ENCODE data around the gene MBD4. TPM values are rescaled to one million over a fixed set of nuclear protein-coding genes. Genes with fewer than 3 reads are reported as not detected.

MBD4 gene
- total RNA-seq, 1 experiment from 2014 or later: 35.8 TPM

DNA sequence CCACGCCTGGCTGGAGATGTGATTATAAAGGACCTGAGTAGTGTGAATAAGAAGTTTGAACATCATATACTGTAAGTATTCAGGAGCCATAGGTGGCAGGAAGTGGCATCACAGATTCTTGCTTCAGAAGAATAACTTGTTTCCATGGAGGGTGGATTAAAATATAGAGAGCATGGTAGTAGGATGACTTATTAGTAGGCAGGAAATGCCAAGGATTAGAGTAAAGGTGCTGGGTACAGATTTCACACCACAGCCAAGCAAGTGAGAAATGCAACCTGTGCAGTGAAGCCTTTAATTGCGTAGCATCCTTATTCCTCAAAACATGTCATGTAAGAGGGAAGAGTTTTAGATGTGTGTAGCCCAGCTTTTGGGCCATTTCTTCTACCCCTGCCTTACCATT lies 31.1 kb upstream of the MBD4 start:
- H3K4me3 Mint-ChIP-seq (ENCODE audit: unreplicated experiment): no peak overlapping the region
- no peak for DNase-seq (ENCODE audit: unreplicated experiment)
- H3K9me3 Mint-ChIP-seq (ENCODE audit: unreplicated experiment): no peaks in the 10 kb centered on the region
- H3K4me1 Mint-ChIP-seq (ENCODE audit: insufficient read depth, unreplicated experiment): no peaks in the 10 kb centered on the region
- ChIA-PET POLR2A (no interaction called here), CTCF (interaction anchor here (0.6 to 1.7 kb wide), 4 partner anchors 11 to 501 kb away, joined by 4 to 5 read pairs (median 5); no protein-coding TSS in a partner anchor)
- intact Hi-C loops (cut with micrococcal nuclease): no loop called here
- BruUV-seq (replicated peaks): no TSS peak
- TF ChIP-seq, protein P1, sequence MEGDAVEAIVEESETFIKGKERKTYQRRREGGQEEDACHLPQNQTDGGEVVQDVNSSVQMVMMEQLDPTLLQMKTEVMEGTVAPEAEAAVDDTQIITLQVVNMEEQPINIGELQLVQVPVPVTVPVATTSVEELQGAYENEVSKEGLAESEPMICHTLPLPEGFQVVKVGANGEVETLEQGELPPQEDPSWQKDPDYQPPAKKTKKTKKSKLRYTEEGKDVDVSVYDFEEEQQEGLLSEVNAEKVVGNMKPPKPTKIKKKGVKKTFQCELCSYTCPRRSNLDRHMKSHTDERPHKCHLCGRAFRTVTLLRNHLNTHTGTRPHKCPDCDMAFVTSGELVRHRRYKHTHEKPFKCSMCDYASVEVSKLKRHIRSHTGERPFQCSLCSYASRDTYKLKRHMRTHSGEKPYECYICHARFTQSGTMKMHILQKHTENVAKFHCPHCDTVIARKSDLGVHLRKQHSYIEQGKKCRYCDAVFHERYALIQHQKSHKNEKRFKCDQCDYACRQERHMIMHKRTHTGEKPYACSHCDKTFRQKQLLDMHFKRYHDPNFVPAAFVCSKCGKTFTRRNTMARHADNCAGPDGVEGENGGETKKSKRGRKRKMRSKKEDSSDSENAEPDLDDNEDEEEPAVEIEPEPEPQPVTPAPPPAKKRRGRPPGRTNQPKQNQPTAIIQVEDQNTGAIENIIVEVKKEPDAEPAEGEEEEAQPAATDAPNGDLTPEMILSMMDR (IDR thresholded peaks at IDR 0.05; ENCODE audit: unreplicated experiment): no peak
- no peak overlapping the region for H3K27ac Mint-ChIP-seq (ENCODE audit: low read depth, unreplicated experiment)
- H3K27me3 Mint-ChIP-seq (ENCODE audit: insufficient read depth, unreplicated experiment): no peaks in the 10 kb centered on the region
- peaks cover 15% of the 10 kb centered on the region for H3K36me3 Mint-ChIP-seq (ENCODE audit: insufficient read depth, unreplicated experiment)

GRCh38 chr3:129469026-129469425 lies 29.3 kb upstream of the MBD4 start:
- Mint-ChIP-seq H3K36me3 (ENCODE audit: insufficient read depth, unreplicated experiment) (peaks cover 20% of the 10 kb centered on the region), H3K9me3 (ENCODE audit: unreplicated experiment) (no peaks in the 10 kb centered on the region), H3K27me3 (ENCODE audit: insufficient read depth, unreplicated experiment) (no peaks in the 10 kb centered on the region), H3K27ac (ENCODE audit: low read depth, unreplicated experiment) (no peak overlapping the region), H3K4me3 (ENCODE audit: unreplicated experiment) (no peak overlapping the region), H3K4me1 (ENCODE audit: insufficient read depth, unreplicated experiment) (no peaks in the 10 kb centered on the region)
- TF ChIP-seq, protein P1 (IDR thresholded peaks at IDR 0.05; ENCODE audit: unreplicated experiment): no peak
- ChIA-PET CTCF (interaction anchor here (0.5 to 1.3 kb wide), 3 partner anchors 12 to 415 kb away, joined by 3 to 6 read pairs (median 4); no protein-coding TSS in a partner anchor), POLR2A (interaction anchor here (0.6 to 1.4 kb wide), 4 partner anchors 12 to 211 kb away, joined by 3 to 9 read pairs (median 6); partner anchors contain the start of genes IFT122 and MBD4)
- no peak for DNase-seq (ENCODE audit: unreplicated experiment)
- no TSS peak for BruUV-seq (replicated peaks)
- intact Hi-C loops (cut with micrococcal nuclease): no loop called here

- H3K4me1 Mint-ChIP-seq (ENCODE audit: insufficient read depth, unreplicated experiment): no peaks in the 10 kb centered on the region
- CTCF ChIA-PET: interaction anchor here (0.6 to 0.8 kb wide), 2 partner anchors 131 to 506 kb away, joined by 3 to 4 read pairs; no protein-coding TSS in a partner anchor
- H3K4me3 Mint-ChIP-seq (ENCODE audit: unreplicated experiment): no peak overlapping the region
- H3K9me3 Mint-ChIP-seq (ENCODE audit: unreplicated experiment): no peaks in the 10 kb centered on the region
- H3K27me3 Mint-ChIP-seq (ENCODE audit: insufficient read depth, unreplicated experiment): no peaks in the 10 kb centered on the region
- TF ChIP-seq, protein P1 (IDR thresholded peaks at IDR 0.05; ENCODE audit: unreplicated experiment): no peak
- no peak for DNase-seq (ENCODE audit: unreplicated experiment)
- POLR2A ChIA-PET: interaction anchor here (0.6 kb wide), 1 partner anchor 405 kb away, joined by 3 read pairs; no protein-coding TSS in a partner anchor
- intact Hi-C loops (cut with micrococcal nuclease): no loop called here
- H3K27ac Mint-ChIP-seq (ENCODE audit: low read depth, unreplicated experiment): no peak overlapping the region
- BruUV-seq (replicated peaks): no TSS peak
- H3K36me3 Mint-ChIP-seq (ENCODE audit: insufficient read depth, unreplicated experiment): peaks cover 27% of the 10 kb centered on the region
Measured at GRCh38 chr3:129467932-129468331, 28.2 kb upstream of the MBD4 start.

DNA sequence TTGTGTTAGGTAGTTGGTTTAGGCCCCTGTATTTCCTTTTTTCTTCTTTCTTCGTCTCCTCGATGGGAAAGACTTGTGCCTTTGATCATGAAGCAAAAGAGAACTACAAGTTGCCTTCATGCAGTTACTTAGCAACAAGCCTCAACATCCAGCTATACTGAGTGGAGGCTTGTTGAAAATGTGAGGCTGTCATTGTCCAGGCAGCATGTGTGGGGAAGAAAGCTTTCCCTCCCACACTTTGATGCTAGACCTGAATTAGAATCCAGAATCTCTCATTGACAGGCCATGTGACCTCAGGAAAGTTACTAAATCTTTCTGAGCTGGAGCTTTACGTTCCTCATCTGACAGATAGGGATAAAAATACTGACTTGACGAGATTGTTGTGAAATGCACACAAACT lies 24.0 kb upstream of the MBD4 start:
- TF ChIP-seq, protein P1 (IDR thresholded peaks at IDR 0.05; ENCODE audit: unreplicated experiment): no peak
- CTCF ChIA-PET: no interaction called here
- peaks cover 23% of the 10 kb centered on the region for H3K4me1 Mint-ChIP-seq (ENCODE audit: insufficient read depth, unreplicated experiment)

More for the DNA sequence above, 24.0 kb upstream of the MBD4 start:
- H3K27ac Mint-ChIP-seq (ENCODE audit: low read depth, unreplicated experiment): no peak overlapping the region
- H3K4me3 Mint-ChIP-seq (ENCODE audit: unreplicated experiment): no peak overlapping the region
- no TSS peak for BruUV-seq (replicated peaks)
- no peaks in the 10 kb centered on the region for H3K27me3 Mint-ChIP-seq (ENCODE audit: insufficient read depth, unreplicated experiment)
- H3K36me3 Mint-ChIP-seq (ENCODE audit: insufficient read depth, unreplicated experiment): peaks cover 20% of the 10 kb centered on the region
- POLR2A ChIA-PET: interaction anchor here (0.9 to 1.5 kb wide), 2 partner anchors 16 to 23 kb away, joined by 3 to 9 read pairs; partner anchors contain the start of genes IFT122 and MBD4
- H3K9me3 Mint-ChIP-seq (ENCODE audit: unreplicated experiment): no peaks in the 10 kb centered on the region
- DNase-seq (ENCODE audit: unreplicated experiment): no peak
- intact Hi-C loops (cut with micrococcal nuclease): no loop called here
